ENCODE data around the gene COMMD7.
"Not testable (repeated sequence)": the region's sequence is repeated elsewhere in the genome, so short reads cannot be mapped to it uniquely, and the experiment has no call there.

COMMD7 gene

DNA sequence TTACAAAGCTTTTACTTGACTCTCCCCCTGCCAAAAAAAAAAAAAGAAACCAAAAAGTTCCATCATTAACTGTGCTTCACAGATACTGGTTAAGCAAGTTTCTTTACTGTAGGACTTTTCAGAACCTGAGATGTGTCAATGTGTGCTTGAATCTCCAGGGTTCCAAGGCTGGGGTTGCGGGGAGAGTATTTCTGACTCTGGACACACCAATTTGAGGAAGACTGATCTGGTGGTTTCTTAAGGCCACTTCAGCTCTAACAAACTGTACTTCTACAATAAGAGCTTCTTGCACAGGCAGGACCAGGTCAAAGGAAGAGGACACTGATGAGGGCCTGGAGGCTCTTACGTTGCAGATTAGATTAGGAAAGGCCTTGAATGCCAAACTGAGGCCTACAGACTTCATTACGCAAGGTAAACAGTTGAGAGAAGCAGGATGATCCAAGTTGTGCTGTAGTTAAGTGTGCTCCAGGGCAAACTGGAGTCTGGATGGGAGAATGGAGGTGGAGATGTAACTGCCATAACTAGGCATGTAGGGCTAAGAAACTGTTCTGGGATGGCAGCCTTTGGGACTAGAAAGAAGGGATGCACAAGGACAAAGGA, 24.4 kb downstream of the COMMD7 start:
- no peak for DNase-seq

DNA sequence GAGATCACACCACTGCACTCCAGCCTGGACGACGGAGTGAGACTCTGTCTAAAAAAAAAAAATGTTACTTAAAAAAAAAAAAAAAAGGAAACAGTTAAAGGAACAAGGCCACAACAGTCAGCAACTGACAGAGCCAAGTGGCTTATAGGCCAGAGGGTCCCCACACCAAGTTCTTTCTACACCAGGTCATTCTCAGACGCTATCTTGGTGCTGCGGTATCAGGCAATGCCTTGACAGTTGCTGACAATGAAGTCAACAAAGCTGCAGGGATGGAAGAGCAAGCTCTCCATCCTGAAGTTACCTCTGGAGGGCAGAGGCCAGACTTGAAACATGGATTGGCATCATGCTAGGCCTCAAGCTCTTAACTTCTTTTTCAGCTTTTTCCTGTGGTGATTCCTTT, 31.9 kb downstream of the COMMD7 start:
- no peak for DNase-seq

DNA sequence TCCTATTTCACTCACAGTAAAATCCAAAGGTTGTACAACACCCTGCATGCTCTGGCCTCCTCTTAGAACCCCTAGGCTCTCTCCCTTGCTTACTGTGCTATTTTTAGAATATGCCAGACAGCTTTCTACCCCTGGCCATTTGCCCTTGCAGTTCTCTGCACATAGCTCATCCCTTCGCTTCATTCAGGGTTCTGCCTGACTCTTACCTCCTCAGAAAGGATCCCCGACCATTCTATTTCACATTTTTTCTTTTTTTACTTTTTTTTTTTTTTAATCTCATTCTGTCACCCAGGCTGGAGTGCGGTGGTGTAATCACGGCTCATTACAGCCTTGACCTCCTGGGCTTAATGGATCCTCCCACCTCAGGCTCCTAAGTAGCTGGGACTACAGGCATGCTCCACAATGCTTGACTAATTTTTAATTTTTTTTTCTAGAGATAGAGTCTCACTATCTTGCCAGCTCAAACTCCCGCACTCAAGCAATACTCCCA, 33.6 kb downstream of the COMMD7 start:
- DNase-seq, result no peak

GRCh38 chr20:32709029-32709631, 34.1 kb downstream of the COMMD7 start:
- DNase-seq, result not testable (repeated sequence)

DNA sequence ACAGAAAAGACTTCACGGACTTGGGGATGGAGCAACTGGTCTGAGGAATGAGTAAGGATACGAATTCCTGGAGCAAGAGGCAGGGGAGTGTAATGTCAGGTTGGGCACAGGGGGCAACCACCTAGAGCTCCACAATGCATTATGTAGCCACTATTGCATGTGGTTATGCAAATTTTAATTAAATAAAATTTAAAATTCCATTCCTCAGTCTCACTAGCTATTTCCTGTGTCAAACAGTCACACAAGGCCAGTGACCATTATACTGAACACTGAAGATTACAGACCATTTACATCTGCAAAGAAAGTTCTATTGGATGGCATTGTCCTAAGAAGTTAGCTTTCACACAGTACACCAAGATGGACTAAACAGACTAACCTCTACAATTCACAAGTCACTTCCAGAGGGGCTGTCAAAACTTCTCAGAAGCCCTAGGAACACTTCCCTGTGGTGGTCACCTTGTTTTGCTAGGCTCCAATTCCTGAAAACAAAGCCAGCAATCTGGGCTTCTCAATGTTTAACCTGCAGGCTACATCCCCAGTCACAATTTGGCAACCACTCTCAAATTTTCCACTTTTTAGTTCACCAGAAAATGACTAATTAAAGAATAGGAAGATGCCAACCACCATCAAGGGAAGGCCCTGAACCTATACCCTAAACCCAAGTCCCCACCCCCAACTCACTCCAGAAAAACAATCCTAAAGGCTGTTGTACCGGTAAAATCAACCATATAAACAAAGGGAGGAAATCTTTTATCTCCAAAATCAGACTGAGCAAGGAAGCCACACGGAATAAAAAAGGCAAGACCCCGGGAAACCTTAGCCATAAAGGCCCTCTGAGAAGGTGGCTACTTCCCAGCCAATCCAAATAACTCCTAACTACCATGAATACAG, 35.3 kb downstream of the COMMD7 start:
- DNase-seq, result no peak

- no peak for DNase-seq
These were observed 36.8 kb downstream of the COMMD7 start for GRCh38 chr20:32706486-32706885.

- no peak for DNase-seq
These were observed 40.4 kb downstream of the COMMD7 start for GRCh38 chr20:32702706-32703425.

GRCh38 chr20:32697608-32698007, 45.7 kb downstream of the COMMD7 start:
- no peak for DNase-seq

DNA sequence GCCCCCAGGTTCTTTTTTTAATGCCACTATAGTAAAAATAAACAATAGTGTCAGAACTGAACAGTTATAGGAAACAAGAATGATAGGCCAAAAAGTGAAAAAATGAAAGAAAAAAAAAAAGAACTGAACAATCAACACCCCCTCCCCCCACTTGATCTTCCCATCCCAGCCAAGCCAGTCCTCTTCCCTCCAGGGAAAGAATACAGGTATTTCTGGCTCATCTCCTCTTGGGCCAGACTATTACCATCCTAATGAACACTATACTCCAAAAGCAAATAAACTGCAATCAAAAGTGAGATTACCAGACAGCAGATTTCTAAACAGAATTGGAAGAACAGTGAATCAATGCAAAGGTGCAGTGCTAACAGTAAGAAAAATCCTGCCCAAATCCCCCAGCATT, 48.2 kb downstream of the COMMD7 start:
- no peak for DNase-seq

- not testable (repeated sequence) for DNase-seq
These were observed 54.3 kb downstream of the COMMD7 start for GRCh38 chr20:32688966-32689365.

DNA sequence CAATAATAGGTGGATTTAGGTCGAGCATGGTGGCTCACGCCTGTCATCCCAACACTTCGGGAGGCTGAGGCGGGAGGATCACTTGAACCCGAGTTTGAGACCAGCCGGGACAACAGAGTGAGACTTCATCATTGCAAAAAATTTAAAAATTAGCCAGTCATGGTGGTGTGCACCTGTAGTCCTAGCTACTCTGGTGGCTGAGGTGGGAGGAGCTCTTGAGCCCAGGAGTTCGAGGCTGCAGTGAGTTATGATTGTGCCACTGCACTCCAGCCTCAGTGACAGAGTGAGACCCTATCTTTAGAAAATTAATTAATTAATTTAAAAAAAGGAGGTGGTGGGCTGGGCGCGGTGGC, 56.1 kb downstream of the COMMD7 start:
- no peak for DNase-seq

DNA sequence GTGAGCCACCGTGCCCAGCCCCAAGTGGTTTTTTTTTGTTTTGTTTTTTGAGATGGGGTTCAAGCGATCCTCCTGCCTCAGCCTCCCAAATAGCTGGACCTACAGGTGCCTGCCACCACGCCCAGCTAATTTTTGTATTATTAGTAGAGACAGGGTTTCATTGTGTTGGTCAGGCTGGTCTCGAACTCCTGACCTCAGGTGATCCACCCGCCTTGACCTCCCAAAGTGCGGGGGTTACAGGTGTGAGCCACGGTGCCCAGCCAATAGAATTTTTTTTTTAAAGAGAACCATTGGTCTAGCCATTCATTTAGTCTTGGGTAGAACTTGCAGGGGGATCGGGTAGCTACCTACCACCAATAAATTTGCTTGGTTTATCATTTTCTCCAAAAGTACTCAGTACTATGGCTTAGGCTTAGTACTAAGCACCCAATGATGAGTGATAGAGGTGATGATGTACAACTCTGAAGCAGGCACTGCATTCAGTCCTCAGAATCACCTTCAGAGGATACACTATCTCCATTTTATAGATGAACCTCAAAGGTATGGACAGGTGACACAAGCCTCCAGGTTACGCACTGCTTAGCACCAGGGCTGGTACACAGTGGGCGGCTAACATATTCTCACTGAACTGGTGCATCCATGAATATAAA, 56.6 kb downstream of the COMMD7 start:
- no peak for DNase-seq

- DNase-seq, result peak; percentile 22
These were observed 57.4 kb downstream of the COMMD7 start for GRCh38 chr20:32685541-32686529.

DNA sequence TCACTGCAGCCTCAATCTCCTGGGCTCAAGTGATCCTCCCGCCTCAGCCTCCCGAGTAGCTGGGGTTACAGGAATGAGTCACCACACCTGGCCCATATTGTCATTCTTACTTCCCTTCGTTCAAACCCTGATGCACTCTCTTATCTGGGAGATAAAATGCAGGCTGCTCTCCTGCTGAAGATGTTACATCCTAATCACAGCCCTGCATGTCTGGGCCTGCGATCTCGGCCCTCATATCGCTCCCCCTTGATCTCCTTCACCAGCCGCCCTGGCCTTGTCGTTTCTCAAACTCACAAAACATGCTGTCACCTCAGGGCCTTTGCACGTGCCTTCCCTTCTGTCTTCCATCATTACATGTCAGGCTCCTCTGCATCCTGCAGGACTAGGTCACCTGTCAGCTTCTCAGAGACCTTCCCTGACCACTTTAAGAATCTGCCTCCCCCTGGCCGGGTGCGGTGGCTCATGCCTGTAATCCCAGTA, 60.7 kb downstream of the COMMD7 start:
- no peak for DNase-seq

DNA sequence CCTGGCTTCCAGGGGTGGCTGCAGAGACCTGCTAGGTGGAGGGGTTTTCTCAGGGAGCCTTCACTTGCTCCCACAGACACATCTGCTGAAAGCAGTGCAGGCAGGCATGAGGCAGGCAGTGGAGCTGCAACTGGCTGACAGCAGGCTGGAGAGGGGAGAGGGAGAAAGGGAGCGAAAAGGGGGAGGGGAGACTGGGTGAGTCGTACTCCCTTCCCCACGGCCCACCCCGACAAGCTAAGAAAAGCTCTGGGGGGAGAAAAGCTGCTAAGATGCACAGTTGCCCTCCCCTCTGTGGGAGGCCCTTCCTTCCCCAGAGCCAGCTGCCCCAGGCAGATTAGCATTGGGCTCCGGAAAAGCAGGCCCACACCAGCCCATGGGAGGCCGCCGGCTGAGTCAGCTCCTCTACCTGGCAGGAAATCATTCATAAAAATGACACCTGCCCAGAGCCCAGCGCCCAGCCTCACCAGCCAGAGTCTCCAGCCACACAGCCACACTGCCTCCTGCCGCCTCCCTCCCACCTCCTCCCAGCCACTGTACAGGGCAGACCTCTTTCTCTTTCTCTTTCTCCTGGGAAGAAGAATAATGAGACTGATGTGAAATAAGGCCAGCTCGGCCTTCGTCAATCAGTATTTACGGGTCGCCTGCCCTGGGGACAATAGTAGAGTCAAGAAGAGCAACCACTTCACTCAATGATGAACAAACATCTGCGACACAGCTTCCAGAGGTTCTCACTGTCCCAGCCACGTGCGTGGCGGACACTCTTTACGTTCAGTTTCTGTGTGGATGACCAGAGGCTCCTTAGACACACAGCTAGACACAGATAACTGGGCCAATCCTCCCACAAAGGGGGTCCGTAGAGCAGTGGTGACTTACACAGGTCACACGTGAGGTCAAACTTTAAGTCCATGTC, 61.8 kb downstream of the COMMD7 start:
- DNase-seq, result peak; percentile 54

GRCh38 chr20:32680544-32681174, 62.6 kb downstream of the COMMD7 start:
- no peak for DNase-seq

GRCh38 chr20:32678948-32679347, 64.3 kb downstream of the COMMD7 start:
- no peak for DNase-seq

GRCh38 chr20:32675223-32675975, 67.9 kb downstream of the COMMD7 start:
- DNase-seq, result no peak

GRCh38 chr20:32674362-32674789, 68.9 kb downstream of the COMMD7 start:
- peak; percentile 37 for DNase-seq
